ENCODE results near the gene IGSF3.

Gene IGSF3

GRCh38 chr1:116537898-116538297 is 129.6 kb downstream of the IGSF3 start:
- H3K27ac Mint-ChIP-seq = peak overlapping the region; percentile 14
- peaks cover 3% of the 10 kb centered on the region for H3K9me3 Mint-ChIP-seq
- H3K4me3 Mint-ChIP-seq = peak overlapping the region; percentile 8
- no peak for DNase-seq (ENCODE audit: low spot score in 2 of 2)
- H3K4me1 Mint-ChIP-seq = peaks cover 70% of the 10 kb centered on the region
- ATAC-seq = no peak
- H3K36me3 Mint-ChIP-seq = peaks cover 99% of the 10 kb centered on the region

- peak; percentile 44 for ATAC-seq
- DNase-seq (ENCODE audit: low spot score in 2 of 2) = peak in 1 of 2 donors; percentile 29
- Mint-ChIP-seq H3K9me3 (peaks cover 3% of the 10 kb centered on the region), H3K4me3 (no peak overlapping the region), H3K27ac (peak overlapping the region; percentile 14), H3K4me1 (peaks cover 63% of the 10 kb centered on the region), H3K36me3 (peaks cover 99% of the 10 kb centered on the region)
These were observed 130.3 kb downstream of the IGSF3 start for GRCh38 chr1:116537040-116537831.

- Mint-ChIP-seq H3K36me3 (peaks cover 94% of the 10 kb centered on the region), H3K4me1 (peaks cover 42% of the 10 kb centered on the region), H3K27ac (no peak overlapping the region), H3K4me3 (no peak overlapping the region), H3K9me3 (peaks cover 3% of the 10 kb centered on the region)
- DNase-seq (ENCODE audit: low spot score in 2 of 2) (peak in 1 of 2 donors; percentile 18), ATAC-seq (no peak)
These were observed 133.4 kb downstream of the IGSF3 start for GRCh38 chr1:116534014-116534739.

DNA sequence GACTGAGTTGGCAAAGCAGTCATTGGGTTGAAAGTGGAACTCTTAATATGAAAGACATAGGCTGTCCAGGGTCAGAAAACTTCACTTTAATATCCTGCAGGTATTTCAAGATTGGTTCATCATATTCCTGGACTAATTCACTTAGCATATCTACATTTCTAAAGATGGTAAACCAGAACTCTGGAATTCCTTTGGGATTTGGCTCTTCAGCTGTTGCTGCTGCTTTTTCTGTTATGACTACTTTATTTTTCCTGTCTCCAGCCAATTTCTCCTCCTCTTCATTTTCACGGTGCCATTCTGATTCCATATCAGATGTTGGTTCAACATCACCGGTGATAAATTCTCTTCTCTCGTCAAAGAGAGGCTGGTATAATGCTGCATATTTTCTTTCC is 134.1 kb downstream of the IGSF3 start:
- Mint-ChIP-seq H3K36me3 (peaks cover 86% of the 10 kb centered on the region), H3K4me3 (no peak overlapping the region), H3K9me3 (peaks cover 8% of the 10 kb centered on the region), H3K4me1 (peaks cover 40% of the 10 kb centered on the region), H3K27ac (no peak overlapping the region)
- ATAC-seq (no peak), DNase-seq (ENCODE audit: low spot score in 2 of 2) (peak in 1 of 2 donors; percentile 3)

DNA sequence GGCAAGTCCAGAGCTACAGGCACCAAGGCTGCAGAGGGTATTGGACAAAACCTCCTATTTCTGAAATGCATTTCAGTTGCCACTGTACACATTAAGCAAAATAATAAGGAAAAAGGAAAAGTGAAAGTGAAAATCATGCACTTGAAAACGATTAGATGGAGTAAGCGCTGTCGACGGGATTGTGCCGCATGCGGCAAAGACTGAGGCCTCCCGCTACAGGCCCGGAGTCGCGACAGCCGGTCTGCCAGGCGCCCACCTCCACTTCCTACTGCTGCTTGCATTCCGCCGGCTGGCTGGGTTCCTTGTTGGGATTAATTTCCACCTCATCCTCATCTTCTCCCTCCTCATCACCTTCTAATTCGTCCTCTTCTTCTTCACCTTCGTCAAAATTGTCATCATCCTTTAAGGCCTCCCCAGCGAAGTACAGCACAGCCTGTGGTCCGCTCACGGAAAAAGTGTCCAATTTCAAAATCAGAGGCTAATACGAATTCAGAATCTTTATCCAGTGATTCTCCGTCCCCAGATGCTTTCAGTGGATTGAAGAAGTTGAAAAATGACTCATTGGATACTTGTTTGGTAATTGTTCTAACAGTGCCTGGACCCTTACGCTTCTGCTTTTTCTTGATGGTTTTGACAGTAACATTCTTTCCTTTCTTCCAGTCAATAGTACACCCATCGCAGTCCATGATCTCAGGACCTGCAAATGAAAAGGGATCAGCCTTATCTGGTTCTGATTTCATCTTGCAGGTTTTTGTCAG is 134.7 kb downstream of the IGSF3 start:
- Mint-ChIP-seq H3K27ac (no peak overlapping the region), H3K9me3 (peaks cover 8% of the 10 kb centered on the region), H3K36me3 (peaks cover 80% of the 10 kb centered on the region), H3K4me1 (peaks cover 34% of the 10 kb centered on the region), H3K4me3 (no peak overlapping the region)
- DNase-seq (ENCODE audit: low spot score in 2 of 2) (peak in 1 of 2 donors; percentile 25), ATAC-seq (no peak)

GRCh38 chr1:116531917-116532316 is 135.6 kb downstream of the IGSF3 start:
- Mint-ChIP-seq H3K27ac (no peak overlapping the region), H3K9me3 (peaks cover 8% of the 10 kb centered on the region), H3K36me3 (peaks cover 71% of the 10 kb centered on the region), H3K4me3 (no peak overlapping the region), H3K4me1 (peaks cover 34% of the 10 kb centered on the region)
- DNase-seq (ENCODE audit: low spot score in 2 of 2) = no peak
- ATAC-seq = no peak

- peaks cover 24% of the 10 kb centered on the region for H3K4me1 Mint-ChIP-seq
- peaks cover 5% of the 10 kb centered on the region for H3K9me3 Mint-ChIP-seq
- no peak overlapping the region for H3K4me3 Mint-ChIP-seq
- ATAC-seq (peak; percentile 58), DNase-seq (ENCODE audit: low spot score in 2 of 2) (peak in 1 of 2 donors; percentile 26)
- no peak overlapping the region for H3K27ac Mint-ChIP-seq
- peaks cover 49% of the 10 kb centered on the region for H3K36me3 Mint-ChIP-seq
These were observed 137.9 kb downstream of the IGSF3 start for GRCh38 chr1:116529681-116530080.

- H3K9me3 Mint-ChIP-seq = peaks cover 5% of the 10 kb centered on the region
- no peak overlapping the region for H3K4me3 Mint-ChIP-seq
- no peak overlapping the region for H3K27ac Mint-ChIP-seq
- peaks cover 24% of the 10 kb centered on the region for H3K4me1 Mint-ChIP-seq
- peaks cover 44% of the 10 kb centered on the region for H3K36me3 Mint-ChIP-seq
- ATAC-seq (no peak), DNase-seq (ENCODE audit: low spot score in 2 of 2) (no peak)
These were observed 138.3 kb downstream of the IGSF3 start for GRCh38 chr1:116529199-116529631.

GRCh38 chr1:116528329-116529083 is 139.0 kb downstream of the IGSF3 start:
- Mint-ChIP-seq H3K4me1 (peaks cover 17% of the 10 kb centered on the region), H3K36me3 (peaks cover 37% of the 10 kb centered on the region), H3K9me3 (peaks cover 5% of the 10 kb centered on the region), H3K27ac (no peak overlapping the region), H3K4me3 (no peak overlapping the region)
- ATAC-seq (no peak), DNase-seq (ENCODE audit: low spot score in 2 of 2) (peak in 1 of 2 donors; percentile 12)

- H3K4me1 Mint-ChIP-seq = peaks cover 12% of the 10 kb centered on the region
- peaks cover 5% of the 10 kb centered on the region for H3K9me3 Mint-ChIP-seq
- H3K36me3 Mint-ChIP-seq = peaks cover 30% of the 10 kb centered on the region
- DNase-seq (ENCODE audit: low spot score in 2 of 2) = peak in 1 of 2 donors; percentile 17
- H3K27ac Mint-ChIP-seq = no peak overlapping the region
- H3K4me3 Mint-ChIP-seq = no peak overlapping the region
- no peak for ATAC-seq
These were observed 142.1 kb downstream of the IGSF3 start for GRCh38 chr1:116525440-116525839.

All from stimulated activated effector memory CD8-positive, alpha-beta T cell treated with anti-CD3 and anti-CD28 coated beads, Interleukin-12 subunit alpha, Interleukin-12 subunit beta, amount 100 ng/mL, for 72 hours (primary cell).